HFF-Myc (cell line): ENCODE data around the gene ADD2.

ENCODE experiments used
- DNase-seq: peaks from one replicate; pipeline ENCODE4 v3.0.0-alpha.2; 2011; ENCODE audit warnings: low read depth; ENCODE audit errors: extremely low read depth
- H3K4me3 ChIP-seq: replicated peaks from 2 replicates; pipeline ENCODE4 v1.5.1; 2011; ENCODE audit warnings: low read depth, mild to moderate bottlenecking, control low read depth, low read length
- TF ChIP-seq, protein P1 (sequence below): IDR thresholded peaks from 2 replicates; pipeline ENCODE4 v1.5.1; 2012; ENCODE audit warnings: mild to moderate bottlenecking, low read depth, low read length, control low read depth; ENCODE audit errors: missing control alignments

Gene ADD2

DNA sequence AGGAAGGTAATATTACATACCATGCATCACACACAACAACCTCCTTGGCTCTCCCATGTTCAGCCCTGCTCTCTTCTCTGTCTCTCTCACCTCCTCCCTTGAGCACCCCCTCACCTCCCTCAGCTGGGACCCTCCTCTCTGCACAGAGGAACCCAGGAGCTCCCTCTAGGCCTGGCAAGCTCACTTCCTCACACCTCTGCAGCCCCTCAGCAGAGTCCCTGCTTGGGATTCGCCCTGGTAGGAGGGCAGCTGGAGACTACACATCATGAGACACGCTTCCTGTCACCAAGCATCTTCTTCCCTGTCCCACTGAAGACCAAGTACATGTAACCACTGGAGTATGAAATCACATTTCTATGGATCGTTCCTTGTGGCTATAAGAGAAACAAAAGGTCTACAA lies 51.0 kb downstream of the ADD2 start:
- no peak for DNase-seq
- H3K4me3 ChIP-seq = no peak overlapping the region
- TF ChIP-seq, protein P1, sequence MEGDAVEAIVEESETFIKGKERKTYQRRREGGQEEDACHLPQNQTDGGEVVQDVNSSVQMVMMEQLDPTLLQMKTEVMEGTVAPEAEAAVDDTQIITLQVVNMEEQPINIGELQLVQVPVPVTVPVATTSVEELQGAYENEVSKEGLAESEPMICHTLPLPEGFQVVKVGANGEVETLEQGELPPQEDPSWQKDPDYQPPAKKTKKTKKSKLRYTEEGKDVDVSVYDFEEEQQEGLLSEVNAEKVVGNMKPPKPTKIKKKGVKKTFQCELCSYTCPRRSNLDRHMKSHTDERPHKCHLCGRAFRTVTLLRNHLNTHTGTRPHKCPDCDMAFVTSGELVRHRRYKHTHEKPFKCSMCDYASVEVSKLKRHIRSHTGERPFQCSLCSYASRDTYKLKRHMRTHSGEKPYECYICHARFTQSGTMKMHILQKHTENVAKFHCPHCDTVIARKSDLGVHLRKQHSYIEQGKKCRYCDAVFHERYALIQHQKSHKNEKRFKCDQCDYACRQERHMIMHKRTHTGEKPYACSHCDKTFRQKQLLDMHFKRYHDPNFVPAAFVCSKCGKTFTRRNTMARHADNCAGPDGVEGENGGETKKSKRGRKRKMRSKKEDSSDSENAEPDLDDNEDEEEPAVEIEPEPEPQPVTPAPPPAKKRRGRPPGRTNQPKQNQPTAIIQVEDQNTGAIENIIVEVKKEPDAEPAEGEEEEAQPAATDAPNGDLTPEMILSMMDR = no peak

DNA sequence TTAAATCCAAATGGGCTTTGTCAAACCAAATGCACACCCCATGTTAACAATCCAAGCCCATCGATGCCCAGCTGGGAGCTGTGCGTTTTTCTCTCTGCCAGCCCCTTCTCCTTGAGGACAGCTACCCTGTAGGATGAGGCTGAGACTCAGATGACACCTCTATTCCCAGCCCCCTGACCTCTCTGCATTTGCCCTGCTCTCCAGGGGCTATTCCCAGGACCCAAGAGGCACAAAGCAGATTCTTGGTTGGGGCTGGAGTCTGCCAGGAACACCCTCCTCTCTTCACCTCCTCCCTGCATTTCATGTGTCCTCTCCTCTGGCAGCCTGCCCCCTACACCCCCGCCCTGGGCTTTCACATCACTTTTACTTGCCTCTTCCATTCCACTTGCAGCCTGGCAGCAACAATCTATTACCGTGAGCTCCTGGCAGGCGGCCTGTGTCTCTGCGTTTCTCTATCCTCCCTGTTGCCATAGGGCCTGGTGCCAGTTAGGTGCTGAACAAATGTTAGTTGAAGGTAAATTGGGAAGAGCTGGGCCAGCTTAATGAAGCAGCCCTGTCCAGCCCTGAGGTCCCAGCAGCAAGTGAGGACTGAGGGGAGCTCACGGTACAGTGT lies 51.8 kb downstream of the ADD2 start:
- H3K4me3 ChIP-seq = no peak overlapping the region
- TF ChIP-seq, protein P1 = no peak
- DNase-seq = no peak

DNA sequence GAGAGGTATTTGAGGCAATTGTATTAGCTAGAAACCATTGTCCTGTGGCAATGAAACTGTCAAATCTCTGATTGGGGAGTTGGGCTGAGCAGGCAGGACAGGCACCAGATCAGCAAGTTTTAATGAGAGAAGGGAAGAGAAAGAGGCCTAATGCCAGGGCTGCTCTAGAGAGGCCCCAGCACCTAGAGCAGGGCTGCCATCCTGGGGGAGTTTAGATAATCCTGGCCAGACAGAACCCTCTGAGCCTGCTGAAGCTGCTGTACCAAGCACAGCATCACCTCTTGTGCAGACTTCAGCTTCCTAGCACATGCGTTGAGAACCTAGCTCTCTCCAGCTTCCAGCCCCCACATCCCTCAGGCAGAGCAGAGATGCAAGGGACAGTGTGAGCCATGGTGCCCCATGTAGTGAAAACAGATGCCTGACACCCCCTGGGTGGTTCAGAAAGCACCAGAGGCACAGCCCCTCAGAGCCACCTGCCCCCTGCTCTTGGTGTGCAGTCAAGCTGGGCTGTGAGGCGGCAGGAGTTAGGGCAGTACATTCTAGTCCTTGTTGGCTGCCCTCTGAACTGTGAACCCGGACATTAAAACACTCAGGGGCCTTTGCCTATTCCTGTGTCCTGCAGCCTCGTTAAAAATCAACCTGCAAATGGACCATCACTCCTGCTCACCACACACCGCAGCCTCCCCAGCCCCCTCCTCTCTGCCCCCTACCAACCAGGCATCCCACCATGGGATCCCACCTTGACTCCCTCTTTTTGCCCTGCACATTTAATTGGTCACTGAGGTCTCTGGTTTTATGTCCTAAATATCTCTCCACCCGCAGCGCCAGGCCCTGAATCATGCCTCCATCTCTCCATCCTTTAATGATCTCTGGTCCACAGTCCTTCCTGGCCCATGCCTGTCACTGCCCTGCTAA lies 52.7 kb downstream of the ADD2 start:
- no peak for DNase-seq
- TF ChIP-seq, protein P1 = no peak
- H3K4me3 ChIP-seq = no peak overlapping the region

DNA sequence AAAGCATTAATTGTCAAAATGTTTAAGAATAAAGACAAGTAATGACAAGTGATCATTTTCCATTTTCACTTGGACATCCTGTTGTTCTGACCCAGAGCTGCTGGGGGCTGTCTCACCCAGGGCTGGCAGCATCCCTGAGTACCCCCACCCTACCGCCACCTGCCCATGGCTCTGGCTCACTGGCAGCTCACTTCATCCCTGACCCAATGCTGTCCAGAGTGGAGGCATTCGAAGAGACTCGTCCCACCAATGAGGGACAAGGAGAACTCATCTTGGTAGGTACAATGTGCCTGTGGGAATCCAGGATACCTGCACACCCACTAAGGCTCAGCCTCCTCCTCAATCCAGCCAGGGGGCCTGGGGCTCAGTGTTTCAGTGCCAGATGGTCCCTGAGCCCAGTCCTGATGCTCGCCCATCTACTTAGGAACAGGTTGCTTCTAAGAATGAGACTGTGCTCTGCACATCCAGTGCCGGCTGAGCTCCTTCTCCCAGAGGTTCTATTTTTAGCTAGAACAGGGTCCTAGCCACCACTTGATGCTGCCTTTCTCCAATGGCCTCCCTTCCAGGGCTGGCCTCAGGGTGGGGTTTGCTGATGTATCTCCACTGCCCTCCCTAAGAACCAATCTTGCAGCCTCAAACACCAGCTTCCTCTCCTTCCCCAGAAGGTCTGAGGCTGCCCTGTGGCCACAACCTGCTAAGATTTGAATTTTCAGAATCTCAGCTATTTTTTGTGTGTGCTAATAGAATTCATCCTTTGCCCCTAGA lies 53.7 kb downstream of the ADD2 start:
- no peak for DNase-seq
- H3K4me3 ChIP-seq = no peak overlapping the region
- TF ChIP-seq, protein P1 = no peak

DNA sequence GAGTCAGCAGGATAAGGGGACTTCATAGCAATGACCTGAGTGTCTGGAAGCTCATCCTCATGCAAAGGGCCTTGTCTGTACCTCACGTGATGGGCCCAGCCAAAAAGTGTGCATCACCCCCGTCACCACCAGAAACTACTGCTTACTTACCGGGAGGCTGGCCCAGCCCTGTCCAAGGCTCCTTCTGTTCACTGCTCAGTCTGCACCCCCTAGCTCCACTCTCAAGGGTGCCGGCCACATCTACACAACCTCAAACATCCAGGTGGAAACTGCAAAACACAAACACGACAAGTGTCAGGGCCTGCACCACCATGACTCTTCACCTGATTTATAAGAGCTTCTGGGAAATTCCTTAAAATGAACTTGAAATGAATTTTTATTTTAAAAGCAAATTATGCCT lies 55.1 kb downstream of the ADD2 start:
- no peak overlapping the region for H3K4me3 ChIP-seq
- no peak for DNase-seq
- TF ChIP-seq, protein P1 = no peak

DNA sequence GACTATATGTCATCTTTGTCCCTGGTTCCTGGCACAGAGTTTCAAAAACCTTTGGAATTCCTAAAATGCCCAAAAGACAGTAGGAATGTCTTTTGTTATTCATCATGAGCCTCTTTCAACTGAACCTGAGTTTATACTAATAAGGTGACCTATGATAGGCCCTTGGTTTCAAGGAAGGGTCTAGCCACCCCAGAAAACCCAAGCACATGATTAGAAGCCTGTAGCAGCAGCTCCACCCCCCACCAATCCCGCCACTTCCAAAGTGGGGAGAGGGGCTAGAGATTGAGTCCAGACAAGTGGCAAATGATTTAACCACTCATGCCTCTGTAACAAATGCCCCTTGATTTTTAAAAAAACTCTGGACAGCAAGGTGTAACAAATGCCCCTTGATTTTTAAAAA lies 56.8 kb downstream of the ADD2 start:
- TF ChIP-seq, protein P1 = no peak
- DNase-seq = no peak
- H3K4me3 ChIP-seq = no peak overlapping the region
